ENCODE results near the gene SYNJ2BP. TPM values are rescaled to one million over a fixed set of nuclear protein-coding genes. Genes with fewer than 3 reads are reported as not detected.

Gene SYNJ2BP
- polyA plus RNA-seq, 3 donors, result 5.6 to 22.7 (median 9.6) TPM

GRCh38 chr14:70397746-70398145, 19.1 kb downstream of the SYNJ2BP start:
- WGBS, 3 donors, result 96 to 100% (median 97%) methylated on average over 2 of the region's 2 CpGs
- no peak overlapping the region for H3K27ac ChIP-seq (ENCODE audit: low read depth, low read length)

GRCh38 chr14:70394674-70395306, 22.1 kb downstream of the SYNJ2BP start:
- H3K27ac ChIP-seq (ENCODE audit: low read depth, low read length), result no peak overlapping the region

GRCh38 chr14:70392676-70393075, 24.2 kb downstream of the SYNJ2BP start:
- WGBS, 3 donors, result 43 to 53% (median 51%) methylated on average over 3 of the region's 3 CpGs
- no peak overlapping the region for H3K27ac ChIP-seq (ENCODE audit: low read depth, low read length)

GRCh38 chr14:70391493-70392391, 25.1 kb downstream of the SYNJ2BP start:
- 85 to 92% (median 91%) methylated on average over 6 of the region's 6 CpGs for WGBS, 3 donors
- no peak overlapping the region for H3K27ac ChIP-seq (ENCODE audit: low read depth, low read length)

GRCh38 chr14:70382536-70382935, 34.4 kb downstream of the SYNJ2BP start:
- no peak overlapping the region for H3K27ac ChIP-seq (ENCODE audit: low read depth, low read length)
- 74 to 89% (median 76%) methylated on average over 2 of the region's 2 CpGs for WGBS, 3 donors

GRCh38 chr14:70380824-70381223, 36.1 kb downstream of the SYNJ2BP start:
- H3K27ac ChIP-seq (ENCODE audit: low read depth, low read length), result no peak overlapping the region

GRCh38 chr14:70378696-70379095, 38.2 kb downstream of the SYNJ2BP start:
- H3K27ac ChIP-seq (ENCODE audit: low read depth, low read length), result no peak overlapping the region
- WGBS, 3 donors, result 36 to 97% (median 95%) methylated on average over 1 of the region's 1 CpG

Other genes starting within 250 kb of the SYNJ2BP start
- gene SLC8A3, start 228.1 kb downstream of the SYNJ2BP start, polyA plus RNA-seq, result under 1 TPM in 2 of 3 donors, not detected in 1; 0.06 to 0.15 TPM
- gene COX16, start 57.4 kb downstream of the SYNJ2BP start, polyA plus RNA-seq, result 10 to 100 TPM; 21.9 to 71.3 (median 33.0) TPM
- under 1 TPM in 2 of 3 donors, not detected in 1; 0.03 to 0.12 TPM for gene ADAM21, start 35.1 kb upstream of the SYNJ2BP start, polyA plus RNA-seq
- under 1 TPM in 2 of 3 donors, not detected in 1; 0.02 to 0.06 TPM for gene ADAM20, start 117.9 kb upstream of the SYNJ2BP start, polyA plus RNA-seq
- gene MED6, start 183.6 kb upstream of the SYNJ2BP start, polyA plus RNA-seq, result 10 to 100 TPM in 2 of 3 donors, 1 to 10 TPM in 1; 7.1 to 14.9 (median 13.2) TPM
- 1 to 10 TPM in 1 of 3 donors, under 1 TPM in 2; 0.56 to 1.2 (median 0.79) TPM for gene TTC9, start 224.8 kb upstream of the SYNJ2BP start, polyA plus RNA-seq

All from adipose tissue (tissue), 3 donors.